HepG2 (cell line): Measurements from ENCODE around the gene OTOP2. TPM values are rescaled to one million over a fixed set of nuclear protein-coding genes. Genes with fewer than 3 reads are reported as not detected.

Source experiments
- ATF7 ChIP-seq, 2 experiments: fragments of 450-650 bp in 1 of 2; sonication (generic) in 1 of 2; formaldehyde crosslinking in 1 of 2; IDR thresholded peaks; 2 replicates each; pipeline versions ENCODE4 v1.4.0 to v1.6.1; 2016 to 2020; ENCODE audit warnings: antibody characterized with exemption in 1 of 2, mild to moderate bottlenecking in 1 of 2, missing genetic modification reagents in 1 of 2
- DNMT3B ChIP-seq: conservative IDR thresholded peaks from 2 replicates; pipeline ENCODE4 v1.6.1; 2016; ENCODE audit warnings: missing biosample characterization, control low read depth
- EEA1 ChIP-seq: sonication (generic); formaldehyde crosslinking; IDR thresholded peaks from 2 replicates; pipeline ENCODE4 v1.5.1; 2020; ENCODE audit warnings: mild to moderate bottlenecking, missing genetic modification reagents, borderline replicate concordance
- FLYWCH1 ChIP-seq: sonication (generic); formaldehyde crosslinking; IDR thresholded peaks from 2 replicates; pipeline ENCODE4 v1.8.1; 2023; ENCODE audit warnings: mild to moderate bottlenecking, missing genetic modification reagents
- FOXC1 ChIP-seq: sonication (generic); formaldehyde crosslinking; IDR thresholded peaks from 2 replicates; pipeline ENCODE4 v1.8.0; 2022; ENCODE audit warnings: mild to moderate bottlenecking, missing genetic modification reagents, borderline replicate concordance
- HDAC1 ChIP-seq: sonication (generic); formaldehyde crosslinking; IDR thresholded peaks from 2 replicates; pipeline ENCODE4 v1.5.1; 2020; ENCODE audit warnings: mild to moderate bottlenecking, missing genetic modification reagents
- HINFP ChIP-seq: sonication (generic); formaldehyde crosslinking; IDR thresholded peaks from 2 replicates; pipeline ENCODE4 v1.4.0; 2020; ENCODE audit warnings: low read depth, mild to moderate bottlenecking, missing genetic modification reagents
- KDM1A ChIP-seq: IDR thresholded peaks from 2 replicates; pipeline ENCODE4 v1.6.1; 2016; ENCODE audit warnings: missing compliant biosample characterization
- MAFG ChIP-seq: sonication (generic); formaldehyde crosslinking; IDR thresholded peaks from 2 replicates; pipeline ENCODE4 v1.5.1; 2020; ENCODE audit warnings: mild to moderate bottlenecking, missing genetic modification reagents
- MAFK ChIP-seq, 2 experiments: IDR thresholded peaks in 1 of 2; conservative IDR thresholded peaks in 1 of 2; 2 replicates each; pipeline ENCODE4 v1.6.1; 2011; ENCODE audit warnings: improper control_type of control experiment in 2 of 2, low read length in 2 of 2
- MTA3 ChIP-seq: sonication (generic); formaldehyde crosslinking; IDR thresholded peaks from 2 replicates; pipeline ENCODE4 v1.4.0; 2020; ENCODE audit warnings: missing genetic modification reagents
- STAT5B ChIP-seq: sonication (generic); formaldehyde crosslinking; IDR thresholded peaks from 2 replicates; pipeline ENCODE4 v1.4.0; 2020; ENCODE audit warnings: missing genetic modification reagents
- ZNF281 ChIP-seq: sonication (generic); formaldehyde crosslinking; IDR thresholded peaks from 2 replicates; pipeline ENCODE4 v1.4.0; 2020; ENCODE audit warnings: missing genetic modification reagents, borderline replicate concordance
- ZNF687 ChIP-seq: sonication (generic); formaldehyde crosslinking; IDR thresholded peaks from 2 replicates; pipeline ENCODE4 v1.5.1; 2020; ENCODE audit warnings: mild to moderate bottlenecking, missing genetic modification reagents, moderate library complexity
- ZNF790 ChIP-seq: sonication (generic); formaldehyde crosslinking; IDR thresholded peaks from 2 replicates; pipeline ENCODE4 v1.8.0; 2022; ENCODE audit warnings: missing genetic modification reagents, mild to moderate bottlenecking, borderline replicate concordance
- ZSCAN5A ChIP-seq: sonication (generic); formaldehyde crosslinking; IDR thresholded peaks from 2 replicates; pipeline ENCODE4 v1.8.0; 2022; ENCODE audit warnings: mild to moderate bottlenecking, missing genetic modification reagents, borderline replicate concordance
- ZUFSP ChIP-seq: sonication (generic); formaldehyde crosslinking; IDR thresholded peaks from 2 replicates; pipeline ENCODE4 v1.9.0; 2021; ENCODE audit warnings: missing genetic modification reagents, mild to moderate bottlenecking, borderline replicate concordance
- polyA plus RNA-seq, 8 experiments: library from polyadenylated mRNA; depleted of rRNA in 3 of 8; stranded (reverse) in 7 of 8; unstranded in 1 of 8; fragments of >200 nt; fragmentation: Illumina TruSeq in 4 of 8; extraction: Trizol in 4 of 8; gene quantifications; 2 replicates each; pipeline versions ENCODE4 v1.2.1 to v1.2.3, GENCODE V29; 2011 to 2016; ENCODE audit warnings: low read depth in 4 of 8, missing spikeins in 1 of 8, mixed read lengths in 1 of 8; ENCODE audit not compliant: insufficient read depth in 1 of 8
- total RNA-seq, 5 experiments: library from RNA; depleted of rRNA; stranded (reverse); fragments of >200 nt; fragmentation: Illumina TruSeq; extraction: Trizol; gene quantifications; 2 replicates each; pipeline ENCODE4 v1.2.3, GENCODE V29; 2016; ENCODE audit warnings: low read depth in 1 of 5

OTOP2 gene
- total and polyA plus RNA-seq, 2 of the 13 experiments (the other 11 are each of a cell fraction or from before 2014, with no cell fraction given), result not detected

- TF ChIP-seq HINFP (0 out of 2 replicates have a peak, but pooled peaks have one; percentile 46), MAFG (CRISPR knock-in tag) (no peak), ATF7 (IDR thresholded peaks at IDR 0.05) (no peak), ATF7 (CRISPR knock-in tag; IDR thresholded peaks at IDR 0.05) (no peak), FOXC1 (CRISPR knock-in tag) (no peak), ZSCAN5A (no peak), EEA1 (CRISPR knock-in tag) (no peak), KDM1A (CRISPR knock-in tag) (no peak), STAT5B (CRISPR knock-in tag) (no peak), ZUFSP (CRISPR knock-in tag) (no peak), ZNF687 (CRISPR knock-in tag) (peak; percentile 24; the same call in 1 of the 2 replicates), ZNF790 (CRISPR knock-in tag) (no peak), MTA3 (CRISPR knock-in tag) (no peak), DNMT3B (CRISPR knock-in tag) (no peak), MAFK (conservative IDR thresholded peaks at IDR 0.05 in 1 of 2, IDR thresholded peaks at IDR 0.05 in 1 of 2; ENCODE audit: low read length in 2 of 2) (no peak), HDAC1 (CRISPR knock-in tag) (no peak), ZNF281 (CRISPR knock-in tag) (no peak), FLYWCH1 (no peak)
Measured at GRCh38 chr17:74961657-74962350, 37.7 kb downstream of the OTOP2 start (continued).
